ENCODE results near the gene SESN3.
"Not testable (repeated sequence)": the region's sequence is repeated elsewhere in the genome, so short reads cannot be mapped to it uniquely, and the experiment has no call there.

The SESN3 gene

GRCh38 chr11:95254716-95255115 is 23.7 kb upstream of the SESN3 start:
- TF ChIP-seq NFRKB (IDR thresholded peaks at IDR 0.05) (no peak), HDGF (IDR thresholded peaks at IDR 0.05; ENCODE audit: borderline replicate concordance) (no peak), ZNF384 (IDR thresholded peaks at IDR 0.05) (no peak), SUZ12 (IDR thresholded peaks at IDR 0.05) (no peak), SP1 (IDR thresholded peaks at IDR 0.05) (no peak), FOXM1 (IDR thresholded peaks at IDR 0.05; ENCODE audit: borderline replicate concordance) (no peak), FOXA1 (IDR thresholded peaks at IDR 0.05) (no peak), LEF1 (IDR thresholded peaks at IDR 0.05; ENCODE audit: borderline replicate concordance) (no peak), TARDBP (IDR thresholded peaks at IDR 0.05) (no peak), BHLHE40 (IDR thresholded peaks at IDR 0.05; ENCODE audit: borderline replicate concordance) (no peak), PKNOX1 (IDR thresholded peaks at IDR 0.05) (no peak), FOXK2 (IDR thresholded peaks at IDR 0.05) (no peak), L3MBTL2 (conservative IDR thresholded peaks at IDR 0.05) (no peak)
- ChIA-PET POLR2A (interaction anchor here (0.7 to 2.1 kb wide), 3 partner anchors 11 to 22 kb away, joined by 4 to 9 read pairs (median 6); no protein-coding TSS in a partner anchor), CTCF (no interaction called here)
- no peak for DNase-seq (ENCODE audit: extremely low spot score)

GRCh38 chr11:95254131-95254704 is 23.2 kb upstream of the SESN3 start:
- TF ChIP-seq CTBP1 (IDR thresholded peaks at IDR 0.05; ENCODE audit: borderline replicate concordance) (no peak), HDGF (IDR thresholded peaks at IDR 0.05; ENCODE audit: borderline replicate concordance) (no peak)
- ChIA-PET POLR2A (interaction anchor here (0.7 to 2.1 kb wide), 3 partner anchors 11 to 22 kb away, joined by 4 to 9 read pairs (median 6); no protein-coding TSS in a partner anchor), CTCF (no interaction called here)
- peak; percentile 86 for DNase-seq (ENCODE audit: extremely low spot score)

- TF ChIP-seq PKNOX1 (IDR thresholded peaks at IDR 0.05) (no peak), SP1 (IDR thresholded peaks at IDR 0.05) (no peak), TARDBP (IDR thresholded peaks at IDR 0.05) (no peak), LEF1 (IDR thresholded peaks at IDR 0.05; ENCODE audit: borderline replicate concordance) (no peak), FOXM1 (IDR thresholded peaks at IDR 0.05; ENCODE audit: borderline replicate concordance) (no peak), FOXA1 (IDR thresholded peaks at IDR 0.05) (no peak), CTBP1 (IDR thresholded peaks at IDR 0.05; ENCODE audit: borderline replicate concordance) (no peak), ZNF384 (IDR thresholded peaks at IDR 0.05) (no peak), BHLHE40 (IDR thresholded peaks at IDR 0.05; ENCODE audit: borderline replicate concordance) (no peak), ARNT (IDR thresholded peaks at IDR 0.05) (no peak), FOXK2 (IDR thresholded peaks at IDR 0.05) (no peak), ELF4 (IDR thresholded peaks at IDR 0.05) (no peak), L3MBTL2 (conservative IDR thresholded peaks at IDR 0.05) (no peak), SUZ12 (IDR thresholded peaks at IDR 0.05) (no peak), NFRKB (IDR thresholded peaks at IDR 0.05) (no peak), HDGF (IDR thresholded peaks at IDR 0.05; ENCODE audit: borderline replicate concordance) (no peak)
- CTCF ChIA-PET: interaction anchor here (1.2 kb wide), 1 partner anchor 249 kb away, joined by 3 read pairs; no protein-coding TSS in a partner anchor
- POLR2A ChIA-PET: interaction anchor here (1.3 to 1.4 kb wide), 2 partner anchors 21 to 22 kb away, joined by 4 to 6 read pairs; partner anchors contain the start of gene SESN3
- DNase-seq (ENCODE audit: extremely low spot score): no peak
These were observed 22.1 kb upstream of the SESN3 start for GRCh38 chr11:95253141-95253540.

GRCh38 chr11:95252586-95252985 is 21.6 kb upstream of the SESN3 start:
- no peak for DNase-seq (ENCODE audit: extremely low spot score)
- TF ChIP-seq CTBP1 (IDR thresholded peaks at IDR 0.05; ENCODE audit: borderline replicate concordance) (no peak), SUZ12 (IDR thresholded peaks at IDR 0.05) (no peak), LEF1 (IDR thresholded peaks at IDR 0.05; ENCODE audit: borderline replicate concordance) (no peak), FOXM1 (IDR thresholded peaks at IDR 0.05; ENCODE audit: borderline replicate concordance) (no peak), ZNF384 (IDR thresholded peaks at IDR 0.05) (no peak), TARDBP (IDR thresholded peaks at IDR 0.05) (no peak), SP1 (IDR thresholded peaks at IDR 0.05) (no peak), NFRKB (IDR thresholded peaks at IDR 0.05) (no peak), FOXK2 (IDR thresholded peaks at IDR 0.05) (no peak), ARNT (IDR thresholded peaks at IDR 0.05) (no peak), ELF4 (IDR thresholded peaks at IDR 0.05) (no peak), L3MBTL2 (conservative IDR thresholded peaks at IDR 0.05) (no peak), PKNOX1 (IDR thresholded peaks at IDR 0.05) (no peak), FOXA1 (IDR thresholded peaks at IDR 0.05) (no peak), BHLHE40 (IDR thresholded peaks at IDR 0.05; ENCODE audit: borderline replicate concordance) (no peak)
- ChIA-PET CTCF (interaction anchor here (1.2 kb wide), 1 partner anchor 249 kb away, joined by 3 read pairs; no protein-coding TSS in a partner anchor), POLR2A (interaction anchor here (1.3 to 1.4 kb wide), 2 partner anchors 20 to 21 kb away, joined by 4 to 6 read pairs; partner anchors contain the start of gene SESN3)

GRCh38 chr11:95251896-95252295 is 20.9 kb upstream of the SESN3 start:
- POLR2A ChIA-PET: not testable (repeated sequence)

GRCh38 chr11:95248666-95249467 is 17.9 kb upstream of the SESN3 start:
- peak; percentile 13 for DNase-seq (ENCODE audit: extremely low spot score)
- POLR2A ChIA-PET: no interaction called here
- TF ChIP-seq FOXA1 (IDR thresholded peaks at IDR 0.05): no peak
- no peak for TF ChIP-seq SUZ12 (IDR thresholded peaks at IDR 0.05)
- TF ChIP-seq SP1 (IDR thresholded peaks at IDR 0.05): no peak
- TF ChIP-seq ZNF384 (IDR thresholded peaks at IDR 0.05): no peak
- no peak for TF ChIP-seq FOXK2 (IDR thresholded peaks at IDR 0.05)
- TF ChIP-seq HDGF (IDR thresholded peaks at IDR 0.05; ENCODE audit: borderline replicate concordance): no peak
- TF ChIP-seq PKNOX1 (IDR thresholded peaks at IDR 0.05): no peak
- no peak for TF ChIP-seq TARDBP (IDR thresholded peaks at IDR 0.05)
- TF ChIP-seq L3MBTL2 (conservative IDR thresholded peaks at IDR 0.05): no peak
- TF ChIP-seq ELF4 (IDR thresholded peaks at IDR 0.05): no peak
- no peak for TF ChIP-seq BHLHE40 (IDR thresholded peaks at IDR 0.05; ENCODE audit: borderline replicate concordance)
- TF ChIP-seq ARNT (IDR thresholded peaks at IDR 0.05): no peak
- TF ChIP-seq FOXM1 (IDR thresholded peaks at IDR 0.05; ENCODE audit: borderline replicate concordance): no peak
- TF ChIP-seq LEF1 (IDR thresholded peaks at IDR 0.05; ENCODE audit: borderline replicate concordance): no peak
- no peak for TF ChIP-seq CTBP1 (IDR thresholded peaks at IDR 0.05; ENCODE audit: borderline replicate concordance)
- no peak for TF ChIP-seq NFRKB (IDR thresholded peaks at IDR 0.05)
- CTCF ChIA-PET: interaction anchor here (0.6 to 0.7 kb wide), 2 partner anchors 16 to 534 kb away, joined by 3 read pairs; no protein-coding TSS in a partner anchor

More at GRCh38 chr11:95251896-95252295, 20.9 kb upstream of the SESN3 start:
- CTCF ChIA-PET; DNase-seq (ENCODE audit: extremely low spot score): not testable (repeated sequence)

Measured in HEK293T (cell line).